Stimulated activated CD8-positive, alpha-beta memory T cell treated with anti-CD3 and anti-CD28 coated beads, Interleukin-12 subunit alpha, Interleukin-12 subunit beta, amount 100 ng/mL, for 24 hours (primary cell): ENCODE measurements around the gene KCNJ13.
"Not testable (repeated sequence)": the region's sequence is repeated elsewhere in the genome, so short reads cannot be mapped to it uniquely, and the experiment has no call there.

Source experiments
- DNase-seq: peaks from one replicate; pipeline ENCODE4 v3.0.0-alpha.2; 2020; ENCODE audit errors: extremely low read depth

Gene KCNJ13

GRCh38 chr2:232767866-232768265 is 8.5 kb downstream of the KCNJ13 start:
- DNase-seq, result no peak

DNA sequence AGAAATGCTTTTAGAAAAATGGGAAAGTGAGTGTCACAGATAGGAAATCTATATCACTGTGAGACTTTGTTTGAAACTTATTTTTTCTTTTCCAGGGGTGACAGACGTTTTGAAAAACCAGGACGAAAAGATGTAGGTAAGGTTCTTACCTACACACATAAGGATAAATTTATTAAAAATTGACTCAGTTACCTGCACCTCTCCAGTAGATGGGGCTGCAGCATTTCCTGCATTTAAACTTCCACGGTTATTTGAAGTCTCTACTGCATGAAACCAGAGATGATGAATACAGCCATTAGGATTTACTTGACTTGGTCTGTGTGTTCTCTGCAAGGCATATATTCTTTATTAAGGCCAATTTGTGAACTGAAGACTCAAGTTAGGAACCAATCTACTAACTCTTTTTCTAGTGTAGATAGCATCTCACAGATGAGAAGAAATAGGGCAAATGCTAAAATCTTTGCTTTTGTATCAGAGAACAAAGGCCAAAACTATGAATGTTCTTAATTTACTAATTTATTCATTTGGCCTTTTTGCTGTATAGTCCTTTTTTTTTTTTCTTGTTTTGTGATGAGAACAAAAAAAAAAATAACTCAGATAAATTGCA is 15.0 kb downstream of the KCNJ13 start:
- DNase-seq, result no peak

DNA sequence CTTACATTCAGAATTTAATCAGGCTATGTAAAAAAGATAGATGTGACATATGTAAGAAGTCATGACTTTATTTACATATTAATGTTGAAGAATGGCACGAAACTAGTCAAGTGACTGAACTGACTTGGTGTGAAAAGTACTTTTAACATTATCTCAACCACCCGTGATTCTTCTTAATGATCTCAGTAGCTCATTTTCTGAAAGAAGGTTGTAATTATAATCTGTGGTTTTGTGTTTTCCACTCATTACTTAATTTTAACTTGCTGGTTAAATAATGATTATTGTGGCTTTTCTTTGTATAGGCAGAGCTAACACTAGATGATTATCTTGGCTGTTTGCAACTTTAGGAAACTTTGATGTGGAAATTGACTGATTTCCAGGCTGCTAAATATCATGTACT is 18.5 kb downstream of the KCNJ13 start:
- DNase-seq, result no peak

DNA sequence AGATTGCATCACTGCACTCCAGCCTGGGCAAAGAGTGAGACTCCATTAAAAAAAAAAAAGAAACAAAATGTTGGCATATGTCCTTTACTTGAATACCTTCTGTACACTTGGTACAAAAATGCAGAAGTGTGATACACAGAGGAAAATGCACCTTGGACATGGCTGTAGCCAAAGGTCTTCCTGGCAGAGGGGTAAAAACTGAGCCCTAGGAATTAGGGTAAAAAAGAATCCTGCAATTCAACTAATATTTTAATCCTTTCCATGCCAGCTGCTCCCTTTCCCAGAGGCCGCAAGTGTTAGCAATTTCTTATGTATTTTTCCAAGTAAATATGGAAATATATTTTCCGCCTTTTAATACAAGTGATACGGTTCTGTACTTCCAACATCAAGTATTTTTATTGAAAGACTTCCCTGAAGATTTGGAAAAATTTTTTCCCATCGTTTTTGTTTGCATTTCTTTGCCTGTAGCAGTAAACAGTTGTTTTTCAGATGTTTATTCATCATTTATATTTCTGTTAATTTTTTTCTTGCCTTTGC is 26.2 kb downstream of the KCNJ13 start:
- no peak for DNase-seq

DNA sequence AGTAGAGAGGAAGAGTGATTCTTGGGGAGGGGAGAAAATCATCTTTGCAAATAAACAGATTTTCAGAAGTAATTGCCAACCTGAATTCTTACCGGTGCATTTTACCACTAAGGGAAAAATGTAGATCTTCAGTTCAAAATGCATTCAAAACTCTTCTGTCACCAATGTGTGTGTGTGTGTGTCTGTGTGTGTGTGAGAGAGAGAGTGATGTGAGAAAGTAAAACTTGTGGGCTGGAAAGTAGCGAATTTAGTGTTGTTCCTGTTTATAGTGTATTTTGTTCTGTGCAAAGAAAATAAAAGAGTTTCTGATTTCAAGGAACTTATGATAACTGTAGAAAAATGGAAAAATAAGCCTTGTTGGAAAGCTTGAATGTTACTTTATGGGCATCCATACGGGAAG is 27.0 kb downstream of the KCNJ13 start:
- DNase-seq, result no peak

DNA sequence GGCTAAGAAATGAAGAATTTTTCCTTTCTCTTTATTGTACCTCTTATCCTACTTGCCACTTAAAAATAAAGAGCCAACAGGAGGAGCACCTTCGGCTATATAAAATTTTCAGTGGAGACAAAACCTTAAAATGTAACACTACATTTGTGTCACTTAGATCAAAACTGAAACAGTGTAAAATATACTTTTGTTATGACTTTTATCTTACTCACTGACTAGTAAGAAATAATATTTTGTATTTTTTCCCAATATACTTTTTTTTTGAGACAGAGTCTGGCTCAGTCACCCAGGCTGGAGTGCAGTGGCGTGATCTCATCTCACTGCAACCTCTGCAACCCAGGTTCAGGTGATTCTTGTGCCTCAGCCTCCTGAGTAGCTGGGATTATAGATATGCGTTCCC is 28.3 kb downstream of the KCNJ13 start:
- no peak for DNase-seq

- DNase-seq, result no peak
Observed at GRCh38 chr2:232744963-232745362, 31.4 kb downstream of the KCNJ13 start.

GRCh38 chr2:232741972-232742371 is 34.4 kb downstream of the KCNJ13 start:
- no peak for DNase-seq

- DNase-seq, result no peak
Observed at GRCh38 chr2:232741294-232741693, 35.1 kb downstream of the KCNJ13 start.

- DNase-seq, result no peak
Observed at GRCh38 chr2:232731470-232731869, 44.9 kb downstream of the KCNJ13 start.

GRCh38 chr2:232728785-232729184 is 47.6 kb downstream of the KCNJ13 start:
- DNase-seq, result no peak

DNA sequence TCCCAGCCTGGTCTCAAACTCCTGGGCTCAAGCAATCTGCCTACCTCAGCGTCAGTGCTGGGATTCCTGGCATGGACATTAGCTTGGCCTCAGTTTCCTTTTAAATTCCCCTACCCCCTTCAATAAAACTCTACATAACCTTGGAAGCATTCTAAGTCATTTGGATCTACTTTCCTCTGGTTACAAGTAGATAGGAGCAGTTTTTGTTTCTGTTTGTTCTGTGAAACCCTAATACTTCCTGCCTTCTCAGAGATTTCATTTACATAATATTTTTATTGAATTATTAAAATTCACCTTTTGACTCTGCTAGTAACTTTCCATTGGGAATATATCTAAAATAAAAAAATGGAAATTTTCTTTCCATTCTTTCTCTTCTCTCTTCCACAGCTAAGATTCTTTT is 53.3 kb downstream of the KCNJ13 start:
- DNase-seq, result no peak

DNA sequence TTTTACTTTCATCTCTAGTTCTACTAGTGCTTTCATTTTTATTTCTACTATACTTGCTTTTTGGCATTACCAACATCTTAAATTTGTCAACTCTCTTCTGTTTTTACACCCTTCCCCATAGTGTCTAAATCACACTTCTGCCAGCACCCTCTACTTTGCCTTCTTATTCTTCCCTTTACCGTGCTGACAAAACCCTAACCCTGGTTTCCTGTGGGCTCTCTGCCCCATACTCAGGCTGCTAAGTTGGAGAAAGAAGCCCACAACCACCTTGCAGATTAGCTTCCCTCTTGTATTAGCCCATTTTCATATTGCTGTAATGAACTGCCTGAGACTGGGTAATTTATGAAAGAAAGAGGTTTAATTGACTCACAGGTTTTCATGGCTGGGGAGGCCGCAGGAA is 54.5 kb downstream of the KCNJ13 start:
- no peak for DNase-seq

DNA sequence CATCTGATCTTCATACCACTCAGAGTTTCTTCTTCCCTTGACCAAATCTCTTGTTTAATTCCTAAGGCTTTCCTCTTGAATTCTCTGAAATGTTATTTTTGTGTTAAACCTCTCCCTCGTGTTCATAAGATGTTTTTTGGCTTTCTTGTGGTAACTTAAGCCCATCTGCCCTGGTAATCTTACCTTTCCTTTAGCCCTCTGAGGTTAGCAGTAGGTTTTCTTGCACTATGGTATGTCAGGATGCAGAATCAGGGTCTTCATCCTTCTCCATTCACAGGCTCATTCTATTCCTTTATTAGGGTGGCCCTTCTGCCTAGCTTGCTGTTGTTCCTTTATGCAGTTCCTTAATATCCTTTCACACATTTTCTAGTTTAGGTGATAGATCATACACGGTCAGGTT is 55.1 kb downstream of the KCNJ13 start:
- no peak for DNase-seq

DNA sequence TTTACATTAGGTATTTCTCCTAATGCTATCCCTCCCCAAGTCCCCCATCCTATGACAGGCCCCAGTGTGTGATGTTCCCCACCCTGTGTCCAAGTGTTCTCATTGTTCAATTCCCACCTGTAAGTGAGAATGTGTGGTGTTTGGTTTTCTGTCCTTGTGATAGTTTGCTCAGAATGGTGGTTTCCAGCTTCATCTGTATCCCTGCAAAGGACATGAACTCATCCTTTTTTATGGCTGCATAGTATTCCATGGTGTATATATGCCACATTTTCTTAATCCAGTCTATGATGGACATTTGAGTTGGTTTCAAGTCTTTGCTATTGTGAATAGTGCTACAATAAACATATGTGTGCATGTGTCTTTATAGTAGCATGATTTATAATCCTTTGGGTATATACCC is 56.3 kb downstream of the KCNJ13 start:
- not testable (repeated sequence) for DNase-seq
